Fibroblast of upper back skin (primary cell): ENCODE results near the gene HEG1.
A peak's percentile ranks its signal among the peaks of the same experiment; 100 is the strongest.
"Not testable (repeated sequence)": the region's sequence is repeated elsewhere in the genome, so short reads cannot be mapped to it uniquely, and the experiment has no call there.

Experiments used
- DNase-seq: peaks from one replicate; pipeline ENCODE4 v3.0.0-alpha.2; 2013

The HEG1 gene

DNA sequence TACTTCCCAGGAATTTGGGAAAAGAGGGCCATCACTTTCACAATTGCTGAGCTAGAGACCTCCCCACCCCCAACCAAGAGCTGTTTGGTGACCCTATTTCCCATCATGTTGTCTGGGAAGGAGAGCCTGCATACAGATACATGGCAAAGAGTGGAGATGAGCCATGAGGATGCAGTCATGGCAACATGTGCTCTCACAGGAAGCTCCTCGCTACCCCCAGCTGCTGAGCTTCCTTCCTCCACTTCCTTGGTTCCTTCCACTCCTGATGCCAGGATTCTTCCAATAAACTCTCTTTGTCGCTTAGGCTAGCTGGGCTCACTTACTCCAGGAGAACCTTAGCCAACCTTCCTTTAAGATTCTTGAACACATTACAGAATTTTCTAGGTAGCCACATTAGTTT is 72.9 kb downstream of the HEG1 start:
- no peak for DNase-seq

DNA sequence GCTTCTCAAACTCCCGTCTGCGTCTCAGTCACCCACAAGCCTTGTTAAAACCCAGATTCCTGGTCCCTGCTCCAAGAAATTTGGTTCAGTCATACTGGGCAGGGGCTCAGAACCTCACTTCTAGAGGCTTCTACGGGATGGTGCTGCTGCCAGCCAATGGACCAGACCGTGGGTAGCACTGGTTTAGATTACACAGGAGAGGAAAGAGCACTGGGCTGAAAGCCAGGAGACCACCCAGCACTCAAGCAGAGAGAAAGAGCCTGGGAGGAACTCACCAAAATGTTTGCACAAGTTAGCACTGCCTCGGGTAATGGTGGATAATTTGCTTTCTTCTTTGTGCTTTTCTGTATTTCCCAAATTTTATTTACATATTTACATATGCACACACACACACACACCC is 74.3 kb downstream of the HEG1 start:
- DNase-seq, result no peak

DNA sequence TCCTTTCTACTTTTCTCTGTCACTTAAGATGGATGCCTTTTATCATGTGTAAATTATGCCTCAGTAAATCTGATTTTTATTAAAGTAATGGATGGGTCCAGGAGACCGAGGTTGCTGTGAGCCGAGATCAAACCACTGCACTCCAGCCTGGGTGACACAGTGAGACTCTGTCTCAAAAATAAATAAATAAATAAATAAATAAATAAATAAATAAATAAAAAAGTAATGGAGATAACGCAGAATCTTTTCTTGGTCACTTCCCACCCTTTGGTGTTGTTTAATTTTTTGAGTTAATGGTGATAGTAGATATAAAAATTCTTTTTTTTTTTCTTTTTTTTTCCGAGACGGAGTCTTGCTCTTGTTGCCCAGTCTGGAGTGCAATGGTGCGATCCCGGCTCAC is 77.2 kb downstream of the HEG1 start:
- DNase-seq, result no peak

DNA sequence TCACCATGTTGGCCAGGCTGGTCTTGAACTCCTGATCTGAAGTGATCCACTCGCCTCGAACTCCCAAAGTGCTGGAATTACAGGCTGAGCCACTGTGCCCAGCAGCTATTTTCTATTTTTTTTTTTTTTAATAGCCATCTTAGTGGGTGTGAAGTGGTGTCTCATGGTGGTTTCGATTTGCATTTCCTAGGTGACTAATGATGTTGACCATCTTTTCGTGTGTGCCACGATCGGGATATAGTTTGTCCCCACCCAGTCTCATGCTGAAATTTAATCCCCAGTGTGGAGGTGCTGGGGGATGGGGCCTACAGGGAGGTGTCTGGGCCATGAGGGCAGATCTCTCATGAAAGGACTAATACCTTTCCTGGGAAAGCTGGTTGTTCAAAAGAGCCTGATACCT is 79.4 kb downstream of the HEG1 start:
- no peak for DNase-seq

DNA sequence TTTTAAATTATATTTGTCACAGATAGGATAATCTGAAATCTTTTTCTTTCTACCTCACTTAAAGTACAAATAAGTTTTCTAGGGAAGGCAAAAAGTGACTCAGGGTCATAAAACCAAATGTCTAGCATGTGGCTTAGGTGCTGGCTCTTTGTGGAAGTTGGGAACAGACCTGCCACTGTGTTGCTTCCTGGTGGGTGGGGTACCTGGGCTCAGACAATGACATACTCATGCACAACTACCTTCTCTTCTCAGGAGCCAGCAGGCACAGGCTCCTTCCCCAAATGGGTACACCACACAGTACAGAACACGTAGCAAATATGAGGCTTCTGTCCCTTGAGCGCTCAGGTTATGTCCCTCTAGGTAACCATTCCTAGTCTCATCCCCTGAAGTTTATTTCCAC is 81.1 kb downstream of the HEG1 start:
- no peak for DNase-seq

DNA sequence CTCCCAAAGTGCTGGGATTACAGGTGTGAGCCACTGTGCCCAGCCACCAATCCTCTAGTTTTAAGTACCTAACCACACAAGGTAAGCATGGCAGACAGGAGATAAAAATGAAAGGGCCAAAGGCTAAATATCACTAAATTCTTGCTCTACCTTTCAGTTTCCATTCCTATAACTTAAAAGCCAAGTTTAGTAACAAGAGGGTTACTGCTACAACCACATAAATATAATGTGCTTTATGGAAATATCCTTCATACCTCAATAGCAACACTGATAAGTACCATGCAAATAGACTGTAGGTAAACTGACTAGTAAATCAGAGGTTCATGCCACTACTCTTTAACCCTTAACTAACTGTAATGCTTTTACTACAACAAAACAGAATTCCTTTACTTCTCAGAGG is 82.5 kb downstream of the HEG1 start:
- DNase-seq, result no peak

DNA sequence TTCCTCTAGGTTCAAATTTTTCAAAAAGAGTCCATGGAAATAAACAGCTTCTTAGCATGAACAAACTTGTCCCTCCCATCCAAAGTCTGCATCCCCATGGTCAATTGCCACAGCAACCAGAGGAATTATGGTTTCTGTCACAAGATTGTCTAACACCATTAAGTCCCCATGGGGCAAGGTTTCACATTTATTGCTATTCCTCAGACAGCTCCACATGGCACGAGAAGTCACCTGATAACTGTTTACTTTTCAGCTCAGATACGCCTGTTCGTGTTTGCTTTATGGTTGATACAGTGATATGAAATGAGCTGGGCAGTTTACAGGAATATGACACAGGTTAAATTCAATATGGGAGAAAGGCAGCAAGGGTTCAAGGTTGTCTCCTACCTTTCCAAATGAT is 83.3 kb downstream of the HEG1 start:
- DNase-seq, result no peak

DNA sequence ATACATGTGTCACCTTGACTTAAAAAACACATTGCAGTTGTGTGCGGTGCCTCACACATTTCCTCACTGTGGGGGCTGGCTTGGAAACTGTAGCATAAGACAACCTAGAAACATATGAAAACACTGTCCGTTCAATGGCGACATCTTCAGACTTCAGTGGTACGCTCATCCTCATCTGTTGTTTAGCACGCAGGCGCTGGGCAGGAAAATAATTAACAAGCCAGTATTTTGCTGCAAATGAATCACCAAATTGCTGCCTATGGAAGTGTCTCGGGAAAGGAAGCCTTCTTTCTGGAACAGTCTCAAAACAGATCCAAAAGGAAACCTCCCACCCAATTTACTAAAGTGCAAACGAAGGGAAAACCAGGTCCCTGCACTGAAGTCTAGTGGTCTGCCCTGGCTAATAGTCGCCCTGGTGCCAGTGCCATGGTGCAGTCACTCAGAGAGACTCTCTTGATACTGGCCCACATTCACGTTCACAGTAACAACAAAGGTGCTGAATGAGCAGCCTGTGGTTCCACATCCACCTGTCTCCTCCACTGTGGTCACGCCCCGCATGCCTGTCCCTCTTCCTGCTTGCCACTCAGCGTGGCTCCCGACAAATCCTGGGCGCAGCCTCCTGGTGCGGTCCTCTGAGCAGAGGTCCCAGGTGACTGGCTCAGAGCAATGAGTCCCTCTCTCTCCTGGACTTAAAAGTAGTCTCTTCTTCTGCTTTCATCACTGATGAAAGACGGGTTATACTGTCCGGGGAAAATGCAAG is 85.7 kb downstream of the HEG1 start:
- no peak for DNase-seq

DNA sequence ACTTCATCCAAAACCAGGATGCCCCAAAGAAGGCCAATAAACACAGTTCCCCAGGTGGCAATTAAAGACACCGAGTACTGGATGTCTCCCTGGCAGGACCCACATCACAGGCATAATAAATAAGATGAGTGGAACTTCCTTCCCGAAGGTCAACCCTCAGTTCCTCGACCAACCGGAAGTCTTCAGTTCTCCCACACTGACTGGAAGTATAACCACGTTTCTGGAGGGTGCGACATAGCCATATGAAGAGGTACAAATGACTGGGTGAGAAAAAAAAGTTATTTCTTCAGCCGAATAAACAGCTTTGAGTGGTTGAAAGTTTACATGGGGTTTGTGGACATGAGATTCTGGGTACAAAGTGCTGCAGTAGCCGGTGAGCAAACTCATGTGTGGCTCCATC is 86.6 kb downstream of the HEG1 start:
- DNase-seq, result no peak

DNA sequence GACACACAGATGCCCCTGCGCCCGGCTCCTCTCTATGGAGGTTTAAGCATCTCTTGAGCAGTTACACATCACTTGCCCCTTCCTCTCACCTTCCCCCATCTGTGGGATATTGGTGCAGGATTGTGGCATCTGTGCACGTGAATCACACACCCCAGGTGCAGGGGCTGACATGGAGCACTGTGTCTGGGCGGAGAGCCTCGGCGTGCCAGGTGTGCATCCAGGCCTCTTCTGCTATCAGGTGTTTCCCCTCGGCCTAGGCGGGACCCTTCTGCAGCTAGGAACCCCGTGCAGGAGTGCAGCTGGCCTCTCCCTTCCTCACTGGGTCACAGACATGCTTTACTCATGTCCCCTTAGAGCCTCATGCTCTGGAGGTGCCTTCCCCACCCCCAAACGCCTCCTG is 87.8 kb downstream of the HEG1 start:
- no peak for DNase-seq

DNA sequence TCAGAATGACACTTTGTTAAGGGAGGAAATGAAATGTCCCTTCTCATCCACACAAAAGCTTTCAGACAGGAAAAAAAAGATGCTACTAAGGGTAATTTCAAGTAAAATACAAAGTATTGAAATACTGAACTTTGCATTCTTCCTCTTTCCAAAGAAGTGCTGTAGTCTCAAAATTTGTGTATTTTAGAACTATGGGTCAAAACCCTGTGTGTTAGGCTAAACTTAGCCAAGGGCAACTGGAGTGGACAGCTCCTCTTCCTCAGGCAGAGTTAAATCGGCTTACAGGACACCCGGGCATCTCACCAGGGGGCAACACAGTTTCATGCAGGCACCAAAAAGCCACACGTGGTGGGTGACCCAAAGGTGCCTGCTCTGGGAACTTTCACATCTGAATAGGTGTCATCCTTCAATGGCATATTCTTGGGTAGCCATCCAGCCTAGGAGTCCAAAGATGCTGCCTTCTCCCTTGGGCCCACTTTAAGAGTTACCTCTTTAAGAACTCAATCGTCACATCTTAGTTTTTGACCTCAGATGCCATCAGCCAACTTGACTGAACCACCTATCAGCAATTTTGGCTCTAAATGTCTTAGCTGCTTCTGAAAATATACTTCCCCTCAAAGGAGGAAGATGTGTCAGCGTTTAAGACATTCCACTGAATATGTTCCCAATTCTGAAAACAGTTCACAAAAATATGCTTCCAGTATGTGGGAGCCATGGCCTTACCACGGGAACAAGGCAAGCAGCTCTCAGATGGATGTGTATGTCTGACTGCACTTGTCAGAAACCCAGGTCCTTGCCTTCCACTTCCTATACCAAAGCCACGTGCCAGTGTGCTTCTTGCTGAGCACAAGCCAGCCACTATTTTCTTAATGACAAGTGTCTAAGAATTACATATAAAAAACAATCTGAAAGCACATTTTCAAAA is 89.0 kb downstream of the HEG1 start:
- DNase-seq, result no peak

DNA sequence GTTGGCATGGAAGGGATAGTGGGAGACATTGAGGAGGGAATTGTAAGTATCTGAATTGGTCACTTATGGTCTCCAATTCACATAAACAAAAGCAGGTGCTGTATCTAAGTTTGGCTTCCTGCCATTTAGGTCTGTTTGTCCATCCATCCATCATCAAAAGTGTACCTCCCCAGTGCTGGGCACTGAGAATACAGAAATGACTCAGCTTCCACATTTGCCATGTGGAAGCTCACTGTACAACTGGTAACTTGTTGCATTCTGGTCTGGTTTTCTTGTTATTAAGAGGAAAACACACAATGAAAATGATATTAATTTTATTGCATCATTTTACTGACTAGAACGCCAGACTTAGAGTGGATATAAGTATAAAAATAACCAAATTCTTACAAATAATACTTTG is 90.4 kb downstream of the HEG1 start:
- peak; percentile 15 for DNase-seq

DNA sequence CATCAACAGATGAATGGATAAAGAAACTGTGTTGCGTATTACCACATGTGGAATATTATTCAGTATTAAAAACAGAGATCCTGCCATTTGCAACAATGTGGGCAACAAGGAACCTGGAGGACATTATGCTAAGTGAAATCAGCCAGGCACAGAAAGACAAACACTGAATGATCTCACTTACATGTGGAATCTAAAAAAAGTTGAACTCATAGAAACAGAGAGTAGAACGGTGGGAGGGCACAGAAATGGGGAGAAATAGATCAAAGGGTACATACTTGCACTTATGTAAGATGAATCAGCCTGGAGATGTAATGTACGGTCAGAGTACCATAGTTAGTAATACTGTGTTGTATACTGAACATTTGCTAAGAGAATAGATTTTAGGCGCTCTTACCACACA is 91.4 kb downstream of the HEG1 start:
- DNase-seq, result peak; percentile 62

DNA sequence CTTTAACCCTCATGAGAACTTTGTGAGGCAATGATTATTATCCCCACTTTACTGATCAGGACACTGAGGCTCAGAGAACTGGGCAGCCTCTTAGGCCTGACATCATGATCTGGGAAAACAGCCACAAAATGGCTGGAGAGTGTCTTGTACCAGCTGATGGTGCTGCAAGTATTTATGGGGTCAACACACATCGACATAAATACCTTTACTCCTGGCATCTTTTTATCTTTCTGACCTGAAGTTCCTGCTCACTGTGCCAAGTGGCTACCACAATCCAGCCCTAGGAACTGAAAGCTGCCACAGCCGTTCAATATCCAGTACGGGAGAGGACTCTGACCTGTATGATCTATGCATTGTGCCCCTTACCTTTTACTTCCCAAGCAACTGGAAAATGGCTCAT is 92.0 kb downstream of the HEG1 start:
- peak; percentile 10 for DNase-seq

DNA sequence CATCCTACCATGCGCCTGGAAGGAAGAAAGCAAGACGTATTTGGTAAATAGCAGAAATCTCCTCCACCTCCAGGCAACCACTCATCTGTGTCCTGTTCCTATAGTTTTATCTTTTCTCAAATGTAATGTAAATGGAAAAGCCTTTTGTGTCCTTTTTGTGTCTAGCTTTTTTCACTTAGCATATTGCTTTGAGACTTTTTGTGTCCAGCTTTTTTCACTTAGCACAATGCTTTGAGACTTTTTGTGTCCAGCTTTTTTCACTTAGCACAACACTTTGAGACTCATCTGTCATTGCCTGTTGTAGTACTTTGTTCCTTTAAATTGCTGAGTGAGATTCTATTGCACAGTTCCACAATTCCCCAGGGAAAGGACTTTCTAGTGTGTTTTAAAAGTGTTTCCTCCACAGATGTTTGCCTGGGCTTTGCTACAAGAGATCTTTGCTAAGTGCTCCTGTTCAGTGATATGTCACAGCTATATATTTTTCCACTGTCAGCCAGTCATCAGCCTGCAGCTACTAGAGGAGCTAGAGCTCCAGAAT is 93.3 kb downstream of the HEG1 start:
- peak; percentile 31 for DNase-seq

DNA sequence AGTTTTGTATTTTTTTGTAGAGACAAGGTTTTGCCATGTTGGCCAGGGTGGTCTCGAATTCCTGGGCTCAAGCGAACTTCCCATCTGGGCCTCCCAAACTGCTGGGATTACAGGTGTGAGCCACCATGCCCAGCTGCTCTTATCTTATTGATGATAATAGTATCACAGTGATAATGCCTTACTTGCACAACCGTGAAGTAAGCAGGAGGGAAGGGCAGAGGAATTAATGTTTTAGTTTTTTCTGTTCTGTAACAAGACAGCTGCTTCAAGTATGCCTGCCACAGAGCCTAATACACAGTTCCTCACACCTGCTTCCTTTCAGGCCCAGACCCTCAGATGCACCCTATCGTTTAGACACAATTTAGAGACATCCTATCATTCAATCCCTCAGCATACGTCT is 95.1 kb downstream of the HEG1 start:
- DNase-seq, result no peak

DNA sequence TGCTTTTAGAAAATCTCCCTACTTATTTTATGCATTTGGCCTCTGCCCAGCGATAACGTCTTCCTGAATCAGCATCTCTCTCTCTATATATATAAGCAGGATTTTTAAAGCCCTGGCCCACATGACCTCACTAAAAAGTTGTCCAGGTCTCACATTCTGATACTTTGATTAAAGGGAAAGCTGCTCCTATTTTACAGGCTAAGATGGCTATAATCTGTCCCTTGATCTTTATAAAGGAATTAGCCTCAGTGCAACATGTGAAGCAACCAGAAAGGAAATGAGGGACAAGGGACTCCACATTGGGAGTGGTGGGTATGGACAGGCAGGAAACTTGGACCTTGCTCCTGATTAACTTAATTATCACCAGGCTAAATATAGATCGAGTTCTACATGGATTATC is 95.7 kb downstream of the HEG1 start:
- no peak for DNase-seq

DNA sequence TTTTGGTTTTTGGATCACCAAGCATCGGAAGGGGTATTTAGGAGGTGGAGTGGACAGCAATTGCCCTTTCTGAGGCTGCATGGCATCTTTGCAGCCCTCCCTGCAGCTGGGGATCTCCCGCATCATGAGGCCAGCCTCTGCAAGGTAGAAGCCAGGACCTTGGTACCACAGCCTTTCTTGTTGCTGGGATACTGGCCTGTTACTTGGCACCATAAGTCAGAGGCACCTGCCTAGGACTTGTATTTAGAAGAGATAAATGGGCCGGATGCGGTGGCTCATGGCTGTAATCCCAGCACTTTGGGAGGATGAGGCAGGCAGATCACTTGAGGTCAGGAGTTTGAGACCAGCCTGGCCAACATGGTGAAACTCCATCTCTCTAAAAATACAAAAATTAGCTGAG is 97.8 kb downstream of the HEG1 start:
- DNase-seq, result not testable (repeated sequence)

DNA sequence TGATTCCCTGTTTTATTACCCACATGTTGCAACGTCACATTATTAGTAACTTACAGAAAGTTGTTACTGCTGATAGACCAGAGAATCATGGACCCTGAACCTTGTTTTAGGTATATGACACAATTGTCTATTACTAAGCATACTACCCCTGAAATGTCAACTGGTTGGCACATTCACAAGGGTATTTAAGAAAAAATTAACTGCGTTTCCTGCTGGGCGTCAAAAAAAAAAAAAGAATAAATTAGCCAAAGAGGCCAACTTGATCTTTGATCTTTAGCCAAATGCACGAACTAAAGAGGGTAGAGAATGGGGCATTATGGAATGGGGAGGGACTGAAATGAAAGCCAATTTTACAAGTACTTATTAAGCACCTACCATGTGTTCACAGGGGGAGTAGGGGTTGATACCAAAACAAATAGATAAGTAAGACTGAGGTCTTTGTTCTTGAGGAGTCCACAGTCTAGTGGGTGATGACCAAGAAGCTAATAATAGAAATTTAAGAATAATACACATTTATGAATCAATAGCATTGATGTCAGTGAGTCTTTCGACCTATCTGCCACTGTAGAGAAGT is 103.4 kb downstream of the HEG1 start:
- no peak for DNase-seq

DNA sequence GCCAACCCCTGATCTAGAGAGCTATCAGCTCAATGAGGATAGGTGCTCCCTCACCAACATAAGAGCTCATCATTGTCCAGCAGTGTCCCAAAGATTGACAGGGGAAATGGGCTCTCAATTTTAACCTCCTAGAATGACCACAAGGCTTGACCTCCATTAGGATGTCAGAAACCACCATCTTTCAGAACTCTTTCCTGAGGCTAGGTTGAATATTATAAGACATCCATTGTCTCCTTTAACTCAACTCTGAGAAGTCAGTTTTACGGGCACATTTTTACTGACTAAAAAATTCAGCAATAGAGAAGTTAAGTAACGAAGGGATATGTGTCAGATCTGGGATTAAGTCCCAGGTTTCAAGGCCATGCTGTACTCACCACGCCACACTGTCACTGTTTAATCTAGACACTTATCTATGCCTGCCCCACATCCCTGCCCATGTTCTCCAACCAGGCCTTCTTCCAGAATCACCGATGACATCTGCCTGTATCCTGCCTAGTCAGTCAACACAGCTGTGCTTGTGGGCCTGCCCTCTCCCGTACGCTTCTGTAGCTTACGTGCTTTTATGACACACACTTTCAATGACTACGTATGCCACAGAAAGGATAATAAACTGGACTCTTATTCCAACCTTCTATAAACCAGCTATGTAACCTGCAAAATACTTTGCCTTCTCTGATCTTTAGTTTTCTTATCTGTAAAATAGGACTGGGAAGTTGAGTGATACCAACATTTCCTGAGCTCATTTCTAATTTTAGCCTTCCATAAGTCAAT is 104.1 kb downstream of the HEG1 start:
- DNase-seq, result no peak

DNA sequence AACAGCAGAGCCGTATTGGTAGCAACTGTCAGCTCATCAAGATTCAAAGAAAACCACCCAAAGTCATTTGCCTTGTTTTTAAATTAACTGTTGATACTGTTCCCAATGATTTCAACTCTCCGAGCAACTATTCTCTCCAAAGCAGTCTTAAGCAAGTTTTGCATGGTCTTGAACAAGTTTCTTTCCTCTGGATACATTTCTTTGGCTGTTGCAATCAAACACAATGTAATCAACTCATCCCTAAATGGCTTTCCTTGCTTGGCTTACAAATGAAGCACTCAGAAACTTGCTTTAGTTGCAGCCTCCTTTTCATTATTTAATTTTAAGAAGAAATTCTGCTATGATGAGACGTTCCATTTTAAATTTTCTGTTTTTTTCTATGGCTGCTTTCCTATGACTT is 105.8 kb downstream of the HEG1 start:
- no peak for DNase-seq

DNA sequence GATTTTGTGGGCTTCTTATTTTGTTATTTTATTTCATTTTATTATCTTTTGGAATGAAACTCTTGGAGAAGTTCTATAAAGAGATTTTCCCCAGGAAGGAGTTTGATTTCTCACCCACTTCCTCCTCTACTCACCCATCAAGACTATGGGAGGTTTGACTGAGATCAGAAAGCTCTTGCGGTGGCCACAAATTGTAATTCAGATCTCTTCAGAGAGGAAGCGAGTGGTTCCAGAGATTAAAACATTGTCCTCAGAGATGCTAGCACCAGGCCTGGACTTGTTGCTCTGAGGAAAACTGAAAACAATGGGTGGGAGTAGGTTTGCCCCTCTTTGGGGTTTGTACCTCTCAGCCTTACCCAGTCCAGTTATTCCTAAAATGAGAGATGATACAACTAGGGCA is 113.2 kb downstream of the HEG1 start:
- DNase-seq, result no peak

DNA sequence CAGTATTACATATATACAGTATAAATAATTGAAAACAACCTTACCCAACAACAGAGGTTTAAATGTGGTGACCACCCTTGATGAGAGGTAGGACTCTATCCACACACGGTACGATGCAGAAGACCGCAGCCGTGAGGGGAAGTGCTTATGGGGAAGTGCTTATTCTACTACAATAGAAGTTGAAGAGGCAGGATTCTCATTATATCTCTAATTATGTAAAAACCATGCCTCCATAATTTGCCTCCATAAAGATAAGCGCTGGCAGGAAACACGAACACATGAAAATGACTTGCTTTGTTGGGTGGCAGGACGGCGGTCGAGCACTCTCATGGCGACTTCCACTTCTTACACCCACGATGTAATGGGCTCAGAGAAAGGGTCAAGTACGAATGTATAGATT is 114.0 kb downstream of the HEG1 start:
- no peak for DNase-seq
